IMR-90 (cell line): ENCODE measurements around the gene MYO10. TPM values are rescaled to one million over a fixed set of nuclear protein-coding genes. Genes with fewer than 3 reads are reported as not detected.

Experiments
- ATAC-seq: fragments of 200-7000 bp; cut with Tn5 transposase; 2 replicates; pipeline ENCODE4 v1.9.1; 2020; ENCODE audit warnings: low read depth, mild to moderate bottlenecking, moderate library complexity
- BruUV-seq: library from RNA; stranded (reverse); fragments of 400-500 nt; replicated peaks from 2 replicates; lab custom pipeline; 2021; lab: Mats Ljungman, UMichigan
- CTCF ChIA-PET: fragments of 300-600 bp; formaldehyde crosslinking; extraction: SDS; loops from one replicate; lab custom pipeline; 2021; ENCODE audit warnings: antibody characterized with exemption; lab: Yijun Ruan, JAX
- POLR2A ChIA-PET: fragments of 300-600 bp; sonication (Branson Sonifier 250); formaldehyde crosslinking; loops from one replicate; lab custom pipeline; 2022; ENCODE audit warnings: antibody characterized with exemption; ENCODE audit not compliant: unreplicated experiment; lab: Charles Lee
- DNase-seq: peaks from one replicate; pipeline ENCODE4 v3.0.0; 2013
- H2AFZ ChIP-seq: replicated peaks from 2 replicates; pipeline ENCODE3; 2013; ENCODE audit warnings: low read length, mild to moderate bottlenecking; ENCODE audit not compliant: poor library complexity
- H2AK5ac ChIP-seq: 2 replicates; pipeline ENCODE4 v1.6.1; 2013; ENCODE audit warnings: low read depth, low read length, inconsistent platforms
- H2AK9ac ChIP-seq: replicated peaks from 2 replicates; pipeline ENCODE3; 2013; ENCODE audit warnings: mild to moderate bottlenecking, low read depth, low read length, moderate library complexity; ENCODE audit not compliant: poor library complexity
- H2BK120ac ChIP-seq: 2 replicates; pipeline ENCODE4 v1.6.1; 2013; ENCODE audit warnings: low read depth, low read length, inconsistent platforms
- H2BK15ac ChIP-seq: 3 replicates; pipeline ENCODE4 v1.6.1; 2013; ENCODE audit warnings: low read depth, low read length, inconsistent platforms
- H2BK20ac ChIP-seq: 2 replicates; pipeline ENCODE4 v1.6.1; 2013; ENCODE audit warnings: low read depth, mild to moderate bottlenecking, inconsistent platforms, low read length, moderate library complexity
- H2BK5ac ChIP-seq: 2 replicates; pipeline ENCODE4 v1.6.1; 2013; ENCODE audit warnings: mild to moderate bottlenecking, low read depth, low read length, inconsistent platforms; ENCODE audit not compliant: poor library complexity, severe bottlenecking
- H3K14ac ChIP-seq: replicated peaks from 2 replicates; pipeline ENCODE4 v1.6.1; 2013; ENCODE audit warnings: low read depth, low read length, inconsistent platforms
- H3K18ac ChIP-seq: 2 replicates; pipeline ENCODE4 v1.6.1; 2013; ENCODE audit warnings: low read depth, low read length, control low read depth
- H3K23ac ChIP-seq: 2 replicates; pipeline ENCODE4 v1.6.1; 2013; ENCODE audit warnings: low read depth, low read length, inconsistent platforms
- H3K27ac ChIP-seq: 2 replicates; pipeline ENCODE4 v1.5.1; 2013; ENCODE audit warnings: mild to moderate bottlenecking, control low read depth, low read length; ENCODE audit not compliant: insufficient read depth
- H3K27me3 ChIP-seq: 2 replicates; pipeline ENCODE4 v1.6.1; 2013; ENCODE audit warnings: low read length; ENCODE audit not compliant: control insufficient read depth, insufficient read depth
- H3K36me3 ChIP-seq: 2 replicates; pipeline ENCODE4 v1.6.1; 2013; ENCODE audit warnings: low read length, mixed read lengths; ENCODE audit not compliant: control insufficient read depth, insufficient read depth
- H3K4ac ChIP-seq: 2 replicates; pipeline ENCODE4 v1.6.1; 2013; ENCODE audit warnings: low read depth, low read length, inconsistent platforms
- H3K4me1 ChIP-seq: 2 replicates; pipeline ENCODE4 v1.6.1; 2013; ENCODE audit warnings: low read length, mixed read lengths; ENCODE audit not compliant: control insufficient read depth, insufficient read depth
- H3K4me2 ChIP-seq: 2 replicates; pipeline ENCODE4 v1.6.1; 2013; ENCODE audit warnings: low read depth, mild to moderate bottlenecking, control low read depth, low read length, moderate library complexity
- H3K4me3 ChIP-seq: 2 replicates; pipeline ENCODE4 v1.5.1; 2013; ENCODE audit warnings: low read depth, mild to moderate bottlenecking, control low read depth, low read length, moderate library complexity; ENCODE audit not compliant: insufficient read depth
- H3K56ac ChIP-seq: 2 replicates; pipeline ENCODE4 v1.6.1; 2013; ENCODE audit warnings: low read length, inconsistent platforms; ENCODE audit not compliant: insufficient read depth; ENCODE audit errors: extremely low read depth
- H3K79me1 ChIP-seq, 2 experiments: 2 replicates each; pipeline ENCODE4 v1.6.1; 2013; ENCODE audit warnings: low read length in 2 of 2, inconsistent platforms in 1 of 2, low read depth in 1 of 2
- H3K9ac ChIP-seq: 2 replicates; pipeline ENCODE4 v1.6.1; 2013; ENCODE audit warnings: low read depth, low read length, control low read depth
- H3K9me1 ChIP-seq: 2 replicates; pipeline ENCODE4 v1.6.1; 2013; ENCODE audit warnings: low read length, inconsistent platforms; ENCODE audit not compliant: insufficient read depth
- H3K9me3 ChIP-seq: 2 replicates; pipeline ENCODE4 v1.6.1; 2013; ENCODE audit warnings: low read length; ENCODE audit not compliant: control insufficient read depth, insufficient read depth
- H4K20me1 ChIP-seq: 2 replicates; pipeline ENCODE4 v1.6.1; 2013; ENCODE audit warnings: low read length, inconsistent platforms; ENCODE audit not compliant: insufficient read depth
- H4K5ac ChIP-seq: 2 replicates; pipeline ENCODE4 v1.6.1; 2013; ENCODE audit warnings: mild to moderate bottlenecking, low read depth, low read length, control low read depth
- H4K8ac ChIP-seq, 2 experiments: 2 replicates each; pipeline ENCODE4 v1.6.1; 2013; ENCODE audit warnings: low read depth in 2 of 2, low read length in 2 of 2, control low read depth in 1 of 2, inconsistent platforms in 1 of 2
- H4K91ac ChIP-seq: 2 replicates; pipeline ENCODE4 v1.6.1; 2013; ENCODE audit warnings: low read depth, low read length, inconsistent platforms; ENCODE audit not compliant: insufficient read depth
- CHD1 ChIP-seq: IDR thresholded peaks from 2 replicates; pipeline ENCODE4 v1.6.1; 2012; ENCODE audit warnings: low read depth, low read length, improper control_type of control experiment
- MAZ ChIP-seq: IDR thresholded peaks from 2 replicates; pipeline ENCODE4 v1.6.1; 2012; ENCODE audit warnings: low read depth, mild to moderate bottlenecking, low read length, improper control_type of control experiment, moderate library complexity, borderline replicate concordance
- POLR2A ChIP-seq: IDR thresholded peaks from 2 replicates; pipeline ENCODE4 v1.6.1; 2012; ENCODE audit warnings: mild to moderate bottlenecking, low read depth, low read length
- RCOR1 ChIP-seq: IDR thresholded peaks from 2 replicates; pipeline ENCODE4 v1.6.1; 2012; ENCODE audit warnings: mild to moderate bottlenecking, low read length, improper control_type of control experiment; ENCODE audit not compliant: insufficient replicate concordance
- WGBS, 2 experiments: methylation state at CpG; one replicate each; pipeline versions ENCODE4 v1.1.5 to v1.1.7; 2013; ENCODE audit warnings: missing lambda C conversion rate in 2 of 2; ENCODE audit not compliant: insufficient read length in 1 of 2; ENCODE audit errors: extremely low coverage in 2 of 2; 5-methylcytosine and 5-hydroxymethylcytosine counted together
- dilution Hi-C: fragments of 300-500 bp; cut with HindIII; formaldehyde crosslinking; loops from one replicate; pipeline ENCODE4 v1.14.3; 2018; ENCODE audit warnings: low sequenced_read_pairs; ENCODE audit not compliant: unreplicated experiment
- in situ Hi-C: fragments of 300-500 bp; cut with MboI; formaldehyde crosslinking; loops from 3 replicates; pipeline ENCODE4 v1.14.3; 2019; ENCODE audit warnings: low sequenced_read_pairs, inconsistent platforms, mixed read lengths
- intact Hi-C: fragments of 100-400 bp; cut with micrococcal nuclease; formaldehyde crosslinking; loops from 2 replicates; pipeline ENCODE4 v1.10.0; 2022
- polyA plus RNA-seq, 3 experiments: library from polyadenylated mRNA; depleted of rRNA; stranded (reverse); fragments of >200 nt; gene quantifications; 2 replicates each; pipeline ENCODE4 v1.2.3, GENCODE V29; 2012; ENCODE audit warnings: low replicate concordance in 1 of 3
- total RNA-seq: library from RNA; depleted of rRNA; stranded (reverse); fragments of >200 nt; gene quantifications from 2 replicates; pipeline ENCODE4 v1.2.3, GENCODE V29; 2012
- TF ChIP-seq, protein P1 (sequence below): conservative IDR thresholded peaks from 2 replicates; pipeline ENCODE4 v1.5.1; 2012; ENCODE audit warnings: mild to moderate bottlenecking, low read depth, low read length, improper control_type of control experiment

Gene MYO10
- total and polyA plus RNA-seq, 2 of the 4 experiments (the other 2 are of a cell fraction): 39.9 to 115 TPM

DNA sequence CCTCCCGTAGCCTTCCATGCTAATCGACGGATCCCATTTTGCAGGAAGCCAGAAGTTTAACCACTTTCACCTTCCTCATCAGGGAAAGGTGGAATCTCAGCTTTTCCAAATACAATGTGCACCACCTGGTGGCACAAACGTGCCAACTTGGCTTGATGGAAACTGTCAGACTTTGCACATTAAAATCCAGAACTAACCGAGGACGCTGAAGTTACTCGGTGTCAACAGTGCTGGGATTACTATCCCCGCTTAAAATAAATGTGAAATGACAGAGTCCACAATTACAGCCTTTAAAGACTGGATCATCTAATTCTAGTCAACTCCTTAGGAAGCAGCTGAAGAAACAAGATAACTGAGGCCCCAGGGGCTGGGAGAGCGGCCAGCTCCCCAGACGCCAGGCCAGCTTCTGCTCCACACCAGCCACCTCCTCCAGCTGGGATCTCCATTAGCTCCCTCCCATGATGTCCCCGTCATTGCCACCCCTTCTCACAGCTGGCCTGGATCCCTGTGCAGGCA, 269.1 kb downstream of the MYO10 start:
- no peaks in the 10 kb centered on the region for H3K9me3 ChIP-seq
- H4K5ac ChIP-seq: no peak overlapping the region
- ChIA-PET CTCF (interaction anchor here (1.4 kb wide), 1 partner anchor 10 kb away, joined by 4 read pairs; no protein-coding TSS in a partner anchor), POLR2A (no interaction called here)
- no peak overlapping the region for H3K4me2 ChIP-seq
- peaks cover 16% of the 10 kb centered on the region for H3K4me1 ChIP-seq
- no peak overlapping the region for H2BK120ac ChIP-seq
- no peak overlapping the region for H2BK20ac ChIP-seq
- H2BK5ac ChIP-seq: no peak overlapping the region
- H3K27ac ChIP-seq: no peak overlapping the region
- WGBS, 2 experiments: 75% methylated on average over 6 of the region's 11 CpGs; no CpG with 5 or more reads in 1 of the 2 experiments
- no peaks in the 10 kb centered on the region for H3K27me3 ChIP-seq
- peak; percentile 15 for DNase-seq
- BruUV-seq: no TSS peak
- intact Hi-C loops (loop anchor here (1.0 to 10.0 kb wide), 3 partner anchors 178 to 502 kb away; no protein-coding TSS in a partner anchor), in situ Hi-C loops (loop anchor here (10.0 kb wide), 1 partner anchor 182 kb away; no protein-coding TSS in a partner anchor), dilution Hi-C loops (no loop called here)
- H4K20me1 ChIP-seq: peaks cover 50% of the 10 kb centered on the region
- H3K14ac ChIP-seq: no peak overlapping the region
- TF ChIP-seq MAZ: no peak
- TF ChIP-seq, protein P1, sequence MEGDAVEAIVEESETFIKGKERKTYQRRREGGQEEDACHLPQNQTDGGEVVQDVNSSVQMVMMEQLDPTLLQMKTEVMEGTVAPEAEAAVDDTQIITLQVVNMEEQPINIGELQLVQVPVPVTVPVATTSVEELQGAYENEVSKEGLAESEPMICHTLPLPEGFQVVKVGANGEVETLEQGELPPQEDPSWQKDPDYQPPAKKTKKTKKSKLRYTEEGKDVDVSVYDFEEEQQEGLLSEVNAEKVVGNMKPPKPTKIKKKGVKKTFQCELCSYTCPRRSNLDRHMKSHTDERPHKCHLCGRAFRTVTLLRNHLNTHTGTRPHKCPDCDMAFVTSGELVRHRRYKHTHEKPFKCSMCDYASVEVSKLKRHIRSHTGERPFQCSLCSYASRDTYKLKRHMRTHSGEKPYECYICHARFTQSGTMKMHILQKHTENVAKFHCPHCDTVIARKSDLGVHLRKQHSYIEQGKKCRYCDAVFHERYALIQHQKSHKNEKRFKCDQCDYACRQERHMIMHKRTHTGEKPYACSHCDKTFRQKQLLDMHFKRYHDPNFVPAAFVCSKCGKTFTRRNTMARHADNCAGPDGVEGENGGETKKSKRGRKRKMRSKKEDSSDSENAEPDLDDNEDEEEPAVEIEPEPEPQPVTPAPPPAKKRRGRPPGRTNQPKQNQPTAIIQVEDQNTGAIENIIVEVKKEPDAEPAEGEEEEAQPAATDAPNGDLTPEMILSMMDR: no peak
- TF ChIP-seq CHD1: no peak
- no peak for TF ChIP-seq POLR2A
- TF ChIP-seq RCOR1: no peak
- peaks cover 65% of the 10 kb centered on the region for H3K36me3 ChIP-seq
- H2AK5ac ChIP-seq: no peak overlapping the region
- H3K4me3 ChIP-seq: no peak overlapping the region
- no peak overlapping the region for H2BK15ac ChIP-seq
- H4K8ac ChIP-seq: no peak overlapping the region
- H3K79me1 ChIP-seq: peaks cover 30 to 51% of the 10 kb centered on the region in 2 experiments
- no peak overlapping the region for H3K23ac ChIP-seq
- H3K9me1 ChIP-seq: peaks cover 16% of the 10 kb centered on the region
- no peak overlapping the region for H2AK9ac ChIP-seq
- no peak overlapping the region for H3K56ac ChIP-seq
- no peak for ATAC-seq
- no peak overlapping the region for H2AFZ ChIP-seq
- H3K18ac ChIP-seq: no peak overlapping the region
- no peak overlapping the region for H3K4ac ChIP-seq
- H3K9ac ChIP-seq: no peak overlapping the region
- no peak overlapping the region for H4K91ac ChIP-seq
